HepG2 (cell line): ENCODE results near the gene PID1. TPM values are rescaled to one million over a fixed set of nuclear protein-coding genes. Genes with fewer than 3 reads are reported as not detected.

Experiments
- ATAC-seq: fragments of 200-7000 bp; cut with Tn5 transposase; 3 replicates; pipeline ENCODE4 v1.9.1; 2020; ENCODE audit warnings: mild to moderate bottlenecking, moderate library complexity
- BruUV-seq: library from RNA; stranded (reverse); fragments of 400-500 nt; replicated peaks from 2 replicates; lab custom pipeline; 2021; lab: Mats Ljungman, UMichigan
- CTCF ChIA-PET: fragments of 300-600 bp; formaldehyde crosslinking; extraction: SDS; loops from one replicate; lab custom pipeline; 2021; ENCODE audit warnings: low total read pairs, inconsistent platforms, low intra/inter-chr PET ratio; lab: Yijun Ruan, JAX
- POLR2A ChIA-PET: fragments of 350-600 bp; sonication (Branson Sonifier 250); formaldehyde crosslinking; loops from one replicate; lab custom pipeline; 2020; ENCODE audit warnings: antibody characterized with exemption, inconsistent platforms; lab: Yijun Ruan, JAX
- DNase-seq: peaks from one replicate; pipeline ENCODE4 v3.0.0-alpha.2; 2015; ENCODE audit warnings: low spot score
- FAIRE-seq: peaks from 3 replicates; lab custom pipeline; 2011; peaks lifted over from hg19 to GRCh38; lab: Jason Lieb, UNC
- H2AFZ ChIP-seq: one replicate; pipeline ENCODE4 v1.6.1; 2011; ENCODE audit warnings: low read length, inconsistent platforms
- H3K27ac ChIP-seq: fragments of 300-600 bp; 3 replicates; pipeline ENCODE4 v1.8.0; 2011; ENCODE audit warnings: mixed run types, mild to moderate bottlenecking, mixed read lengths, low read length, inconsistent platforms; ENCODE audit not compliant: insufficient read depth; ENCODE audit errors: extremely low read length
- H3K27me3 ChIP-seq, 2 experiments: fragments of 200-600 bp in 1 of 2; 2 replicates in 1 of 2; 3 replicates in 1 of 2; pipeline versions ENCODE4 v1.6.0 to v1.8.0; 2011; ENCODE audit warnings: low read length in 2 of 2, mild to moderate bottlenecking in 2 of 2, moderate library complexity in 2 of 2, inconsistent platforms in 1 of 2; ENCODE audit not compliant: insufficient read depth in 2 of 2, control insufficient read depth in 1 of 2
- H3K36me3 ChIP-seq, 2 experiments: fragments of 200-600 bp in 1 of 2; replicated peaks in 1 of 2; 2 replicates in 1 of 2; 3 replicates in 1 of 2; pipeline versions ENCODE4 v1.5.1 to v1.8.0; 2011; ENCODE audit warnings: low read length in 2 of 2, inconsistent platforms in 1 of 2; ENCODE audit not compliant: insufficient read depth in 2 of 2, control insufficient read depth in 1 of 2
- H3K4me1 ChIP-seq: 2 replicates; pipeline ENCODE4 v1.5.1; 2012; ENCODE audit warnings: low read length, inconsistent platforms; ENCODE audit not compliant: insufficient read depth
- H3K4me2 ChIP-seq: 2 replicates; pipeline ENCODE4 v1.6.0; 2011; ENCODE audit warnings: low read depth, low read length, inconsistent platforms
- H3K4me3 ChIP-seq, 3 experiments: fragments of 200-600 bp in 1 of 3; sonication (generic), shearing (Covaris generic) in 1 of 3; replicated peaks in 1 of 3; 2 replicates each; pipeline ENCODE4 v1.5.1; 2011 to 2016; ENCODE audit warnings: low read length in 3 of 3, inconsistent platforms in 2 of 3, low read depth in 2 of 3, mild to moderate bottlenecking in 2 of 3, control low read depth in 1 of 3, mixed read lengths in 1 of 3; ENCODE audit not compliant: insufficient read depth in 1 of 3
- H3K79me2 ChIP-seq: one replicate; pipeline ENCODE4 v1.6.1; 2011; ENCODE audit warnings: low read length, inconsistent platforms; ENCODE audit not compliant: insufficient read depth
- H3K9ac ChIP-seq: 2 replicates; pipeline ENCODE4 v1.6.0; 2011; ENCODE audit warnings: mild to moderate bottlenecking, low read depth, low read length, inconsistent platforms; ENCODE audit not compliant: insufficient read depth
- H3K9me3 ChIP-seq: 2 replicates; pipeline ENCODE4 v1.5.1; 2012; ENCODE audit warnings: mild to moderate bottlenecking, low read length
- H4K20me1 ChIP-seq: 2 replicates; pipeline ENCODE4 v1.6.0; 2011; ENCODE audit warnings: inconsistent platforms, mild to moderate bottlenecking, low read length, moderate library complexity; ENCODE audit not compliant: insufficient read depth
- CEBPB ChIP-seq: IDR thresholded peaks from 2 replicates; pipeline ENCODE4 v1.6.1; 2011; ENCODE audit warnings: low read depth, low read length, improper control_type of control experiment, borderline replicate concordance
- ELF1 ChIP-seq: sonication (generic); formaldehyde crosslinking; IDR thresholded peaks from 2 replicates; pipeline ENCODE4 v1.4.0; 2020; ENCODE audit warnings: missing genetic modification reagents
- MAX ChIP-seq: IDR thresholded peaks from 2 replicates; pipeline ENCODE4 v1.6.1; 2012; ENCODE audit warnings: inconsistent platforms
- MYPOP ChIP-seq: sonication (generic); formaldehyde crosslinking; IDR thresholded peaks from 2 replicates; pipeline ENCODE4 v1.8.1; 2023; ENCODE audit warnings: mild to moderate bottlenecking, moderate library complexity, missing genetic modification reagents
- SMARCE1 ChIP-seq: fragments of 450-650 bp; IDR thresholded peaks from 2 replicates; pipeline ENCODE4 v1.6.1; 2017; ENCODE audit warnings: borderline replicate concordance
- STAT6 ChIP-seq: sonication (generic); formaldehyde crosslinking; IDR thresholded peaks from 2 replicates; pipeline ENCODE4 v1.4.0; 2020; ENCODE audit warnings: missing genetic modification reagents, mild to moderate bottlenecking, borderline replicate concordance
- ZNF235 ChIP-seq: sonication (generic); formaldehyde crosslinking; IDR thresholded peaks from 2 replicates; pipeline ENCODE4 v1.8.1; 2023; ENCODE audit warnings: mild to moderate bottlenecking, missing genetic modification reagents, borderline replicate concordance
- ZNF253 ChIP-seq: sonication (generic); formaldehyde crosslinking; IDR thresholded peaks from 2 replicates; pipeline ENCODE4 v1.8.0; 2022; ENCODE audit warnings: mild to moderate bottlenecking, missing genetic modification reagents, borderline replicate concordance
- ZNF746 ChIP-seq: sonication (generic); formaldehyde crosslinking; IDR thresholded peaks from 2 replicates; pipeline ENCODE4 v1.8.0; 2022; ENCODE audit warnings: mild to moderate bottlenecking, missing genetic modification reagents
- WGBS: methylation state at CpG from one replicate; pipeline ENCODE4 v1.1.6; 2017; ENCODE audit warnings: low lambda C conversion rate; 5-methylcytosine and 5-hydroxymethylcytosine counted together
- in situ Hi-C: cut with HindIII; loops from 2 replicates; pipeline ENCODE4 v1.10.0; 2017; ENCODE audit warnings: low pct_unique_long_range_greater_than_20kb; ENCODE audit not compliant: extremely low pct_ligation_motif_present
- intact Hi-C: fragments of 100-400 bp; cut with micrococcal nuclease; formaldehyde crosslinking; loops from one replicate; pipeline ENCODE4 v1.10.0; 2022; ENCODE audit not compliant: unreplicated experiment
- polyA plus RNA-seq, 8 experiments: library from polyadenylated mRNA; depleted of rRNA in 3 of 8; stranded (reverse) in 7 of 8; unstranded in 1 of 8; fragments of >200 nt; fragmentation: Illumina TruSeq in 4 of 8; extraction: Trizol in 4 of 8; gene quantifications; 2 replicates each; pipeline versions ENCODE4 v1.2.1 to v1.2.3, GENCODE V29; 2011 to 2016; ENCODE audit warnings: low read depth in 4 of 8, missing spikeins in 1 of 8, mixed read lengths in 1 of 8; ENCODE audit not compliant: insufficient read depth in 1 of 8
- total RNA-seq, 5 experiments: library from RNA; depleted of rRNA; stranded (reverse); fragments of >200 nt; fragmentation: Illumina TruSeq; extraction: Trizol; gene quantifications; 2 replicates each; pipeline ENCODE4 v1.2.3, GENCODE V29; 2016; ENCODE audit warnings: low read depth in 1 of 5

Gene PID1
- total and polyA plus RNA-seq, 2 of the 13 experiments (the other 11 are each of a cell fraction or from before 2014, with no cell fraction given), result 0.15 to 0.18 TPM

GRCh38 chr2:229300790-229301189, 29.7 kb upstream of the PID1 start:
- FAIRE-seq (no peak), DNase-seq (no peak)
- Histone ChIP-seq H3K4me1 (no peaks in the 10 kb centered on the region), H3K4me3 (no peak overlapping the region), H3K9ac (no peak overlapping the region), H2AFZ (no peak overlapping the region), H3K36me3 (no peaks in the 10 kb centered on the region), H3K27ac (no peak overlapping the region)
- in situ Hi-C loops (no loop called here), intact Hi-C loops (no loop called here)
- TF ChIP-seq ZNF253 (CRISPR knock-in tag) (no peak), ELF1 (CRISPR knock-in tag) (no peak), MYPOP (CRISPR knock-in tag) (no peak), CEBPB (peak; percentile 48), SMARCE1 (no peak), ZNF746 (no peak), ZNF235 (no peak)
- TF ChIP-seq, all 625 proteins: peak for 1
- ChIA-PET POLR2A (no interaction called here), CTCF (no interaction called here)
- Histone ChIP-seq H4K20me1 (no peaks in the 10 kb centered on the region), H3K27me3 (no peaks in the 10 kb centered on the region), H3K9me3 (peaks cover 52% of the 10 kb centered on the region), H3K4me2 (no peak overlapping the region), H3K79me2 (no peaks in the 10 kb centered on the region)
- no TSS peak for BruUV-seq
- WGBS, result 14% methylated on average over 3 of the region's 3 CpGs
- no peak for ATAC-seq

- TF ChIP-seq MAX (no peak), STAT6 (CRISPR knock-in tag) (no peak)
- Histone ChIP-seq H4K20me1 (no peaks in the 10 kb centered on the region), H3K27me3 (no peaks in the 10 kb centered on the region), H2AFZ (no peak overlapping the region), H3K4me1 (no peaks in the 10 kb centered on the region), H3K9ac (no peak overlapping the region), H3K4me3 (no peak overlapping the region), H3K9me3 (peaks cover 54% of the 10 kb centered on the region), H3K79me2 (no peaks in the 10 kb centered on the region), H3K36me3 (no peaks in the 10 kb centered on the region), H3K4me2 (no peak overlapping the region), H3K27ac (no peak overlapping the region)
- ChIA-PET POLR2A (no interaction called here), CTCF (no interaction called here)
- in situ Hi-C loops (no loop called here), intact Hi-C loops (no loop called here)
- WGBS, result 0% methylated on average over 1 of the region's 1 CpG
- no peak for FAIRE-seq
- BruUV-seq, result no TSS peak
- no peak for ATAC-seq
- DNase-seq, result no peak
Measured at GRCh38 chr2:229300371-229300770, 29.3 kb upstream of the PID1 start.
